Measurements from ENCODE around the gene HPCAL4.

HPCAL4 gene

GRCh38 chr1:39677645-39678044, 13.6 kb downstream of the HPCAL4 start:
- TF ChIP-seq GATA3 (IDR thresholded peaks at IDR 0.05; ENCODE audit: low read depth, low read length) = no peak
- TF ChIP-seq GATA2 (IDR thresholded peaks at IDR 0.05; ENCODE audit: low read depth, low read length) = no peak

- TF ChIP-seq GATA2 (IDR thresholded peaks at IDR 0.05; ENCODE audit: low read depth, low read length) (no peak), GATA3 (IDR thresholded peaks at IDR 0.05; ENCODE audit: low read depth, low read length) (no peak)
Observed at GRCh38 chr1:39676948-39677548, 14.2 kb downstream of the HPCAL4 start.

GRCh38 chr1:39675220-39675619, 16.0 kb downstream of the HPCAL4 start:
- TF ChIP-seq GATA3 (IDR thresholded peaks at IDR 0.05; ENCODE audit: low read depth, low read length) (no peak), GATA2 (IDR thresholded peaks at IDR 0.05; ENCODE audit: low read depth, low read length) (no peak)

GRCh38 chr1:39673215-39673614, 18.0 kb downstream of the HPCAL4 start:
- TF ChIP-seq GATA2 (IDR thresholded peaks at IDR 0.05; ENCODE audit: low read depth, low read length) = no peak
- TF ChIP-seq GATA3 (IDR thresholded peaks at IDR 0.05; ENCODE audit: low read depth, low read length) = no peak

- TF ChIP-seq GATA3 (IDR thresholded peaks at IDR 0.05; ENCODE audit: low read depth, low read length) = no peak
- no peak for TF ChIP-seq GATA2 (IDR thresholded peaks at IDR 0.05; ENCODE audit: low read depth, low read length)
Observed at GRCh38 chr1:39672551-39672947, 18.7 kb downstream of the HPCAL4 start.

GRCh38 chr1:39671793-39672550, 19.3 kb downstream of the HPCAL4 start, which contains the start of gene NT5C1A:
NT5C1A (minus strand) TSS chr1:39672107; CDS start chr1:39672038, 69 bp downstream.
- no peak for TF ChIP-seq GATA2 (IDR thresholded peaks at IDR 0.05; ENCODE audit: low read depth, low read length)
- TF ChIP-seq GATA3 (IDR thresholded peaks at IDR 0.05; ENCODE audit: low read depth, low read length) = no peak

GRCh38 chr1:39671433-39671792, 19.8 kb downstream of the HPCAL4 start:
- no peak for TF ChIP-seq GATA3 (IDR thresholded peaks at IDR 0.05; ENCODE audit: low read depth, low read length)
- TF ChIP-seq GATA2 (IDR thresholded peaks at IDR 0.05; ENCODE audit: low read depth, low read length) = no peak

GRCh38 chr1:39670689-39671088, 20.5 kb downstream of the HPCAL4 start:
- TF ChIP-seq GATA3 (IDR thresholded peaks at IDR 0.05; ENCODE audit: low read depth, low read length) = no peak
- no peak for TF ChIP-seq GATA2 (IDR thresholded peaks at IDR 0.05; ENCODE audit: low read depth, low read length)

GRCh38 chr1:39668894-39669293, 22.3 kb downstream of the HPCAL4 start:
- TF ChIP-seq GATA2 (IDR thresholded peaks at IDR 0.05; ENCODE audit: low read depth, low read length) (no peak), GATA3 (IDR thresholded peaks at IDR 0.05; ENCODE audit: low read depth, low read length) (no peak)

GRCh38 chr1:39668111-39668510, 23.1 kb downstream of the HPCAL4 start:
- TF ChIP-seq GATA2 (IDR thresholded peaks at IDR 0.05; ENCODE audit: low read depth, low read length) = no peak
- no peak for TF ChIP-seq GATA3 (IDR thresholded peaks at IDR 0.05; ENCODE audit: low read depth, low read length)

GRCh38 chr1:39666772-39667171, 24.5 kb downstream of the HPCAL4 start:
- TF ChIP-seq GATA2 (IDR thresholded peaks at IDR 0.05; ENCODE audit: low read depth, low read length) (no peak), GATA3 (IDR thresholded peaks at IDR 0.05; ENCODE audit: low read depth, low read length) (no peak)

GRCh38 chr1:39663559-39663958, 27.7 kb downstream of the HPCAL4 start:
- no peak for TF ChIP-seq GATA3 (IDR thresholded peaks at IDR 0.05; ENCODE audit: low read depth, low read length)

- TF ChIP-seq GATA3 (IDR thresholded peaks at IDR 0.05; ENCODE audit: low read depth, low read length) (no peak), GATA2 (IDR thresholded peaks at IDR 0.05; ENCODE audit: low read depth, low read length) (no peak)
Observed at GRCh38 chr1:39662861-39663260, 28.4 kb downstream of the HPCAL4 start.

GRCh38 chr1:39659538-39659937, 31.7 kb downstream of the HPCAL4 start:
- TF ChIP-seq GATA3 (IDR thresholded peaks at IDR 0.05; ENCODE audit: low read depth, low read length) (no peak; the same call in 1 of the 2 replicates), GATA2 (IDR thresholded peaks at IDR 0.05; ENCODE audit: low read depth, low read length) (peak; percentile 81)

- TF ChIP-seq GATA2 (IDR thresholded peaks at IDR 0.05; ENCODE audit: low read depth, low read length) (no peak), GATA3 (IDR thresholded peaks at IDR 0.05; ENCODE audit: low read depth, low read length) (no peak)
Observed at GRCh38 chr1:39659110-39659509, 32.1 kb downstream of the HPCAL4 start.
